LoVo (cell line): Measurements from ENCODE around the gene MAST3.

ENCODE experiments used
- DNase-seq: peaks from one replicate; pipeline ENCODE4 v3.0.0-alpha.2; 2016; ENCODE audit warnings: low spot score

The MAST3 gene

DNA sequence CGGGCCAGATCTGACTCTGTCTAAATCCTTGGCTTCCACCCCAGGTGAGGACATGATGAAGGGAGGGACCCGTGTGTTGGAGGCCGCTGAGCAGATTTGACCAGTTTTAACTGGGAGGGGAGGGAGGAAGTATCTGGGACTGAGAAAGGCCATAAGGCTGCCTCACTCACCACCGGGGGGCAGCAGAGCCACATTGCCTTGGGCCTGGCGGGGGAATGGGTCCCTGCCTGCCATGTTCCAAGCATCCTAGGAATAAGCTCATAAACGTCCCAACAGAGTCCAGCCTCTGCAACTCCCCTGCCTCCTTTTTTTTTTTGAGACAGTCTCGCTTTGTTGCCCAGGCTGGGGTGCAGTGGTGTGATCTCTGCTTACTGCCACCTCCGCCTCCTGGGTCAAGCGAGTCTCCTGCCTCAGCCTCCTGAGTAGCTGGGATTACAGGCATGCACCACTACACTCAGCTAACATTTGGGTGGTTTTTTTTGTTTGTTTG lies 15.5 kb downstream of the MAST3 start:
- DNase-seq: peak; percentile 62

DNA sequence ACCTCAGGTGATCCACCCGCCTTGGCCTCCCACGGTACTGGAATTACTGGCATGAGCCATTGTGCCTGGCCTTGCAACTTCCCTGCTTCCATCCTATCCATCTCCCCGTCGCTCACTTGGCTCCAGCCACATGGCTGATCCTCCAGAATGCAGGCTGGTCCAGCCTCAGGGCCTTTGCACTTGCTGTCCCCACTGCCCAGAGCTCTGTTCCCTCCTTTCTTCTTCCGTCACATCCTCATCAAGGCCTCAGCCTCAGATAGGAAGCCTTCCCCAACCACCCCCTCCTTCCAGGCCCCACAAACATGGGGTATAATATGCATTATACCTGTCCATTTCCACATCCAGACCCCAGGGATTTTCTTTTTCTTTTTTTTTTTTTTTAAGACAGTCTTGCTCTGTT lies 16.2 kb downstream of the MAST3 start:
- DNase-seq: no peak

DNA sequence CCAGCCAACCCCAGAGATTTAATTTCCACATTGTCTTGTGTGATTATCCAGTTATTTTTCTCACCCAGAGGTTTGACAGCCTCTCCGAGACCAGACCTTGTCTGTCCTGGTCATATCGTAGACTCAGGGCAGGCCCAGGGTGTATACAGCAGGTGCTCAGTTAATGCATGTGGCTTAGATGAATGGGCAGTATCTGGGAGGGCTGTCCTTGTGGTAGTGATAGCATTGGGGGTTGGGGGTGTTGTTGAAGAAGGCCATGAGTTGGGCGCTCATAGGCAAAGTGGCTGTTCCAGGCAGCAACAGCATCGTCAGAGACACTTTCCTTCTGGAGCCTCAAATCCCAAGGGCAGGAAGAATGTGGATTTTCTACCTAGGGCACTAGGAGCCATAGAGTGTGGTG lies 16.9 kb downstream of the MAST3 start:
- DNase-seq: no peak

DNA sequence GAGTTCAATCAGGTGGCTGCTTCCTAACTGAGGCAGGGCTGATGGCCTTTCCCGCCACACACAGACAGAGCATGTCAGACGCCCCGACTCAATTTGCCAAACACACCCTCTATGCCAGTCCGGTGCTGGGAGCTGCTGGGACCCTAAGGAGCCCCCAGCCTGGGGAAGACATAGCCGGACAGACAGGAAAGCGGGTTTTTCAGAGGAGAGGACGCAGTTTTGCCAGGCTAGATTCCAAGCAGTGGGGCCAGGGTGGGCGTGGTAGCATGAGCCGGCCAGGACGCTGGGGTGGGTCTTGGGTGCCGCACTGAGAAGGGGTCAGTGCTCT lies 19.8 kb downstream of the MAST3 start:
- no peak for DNase-seq

DNA sequence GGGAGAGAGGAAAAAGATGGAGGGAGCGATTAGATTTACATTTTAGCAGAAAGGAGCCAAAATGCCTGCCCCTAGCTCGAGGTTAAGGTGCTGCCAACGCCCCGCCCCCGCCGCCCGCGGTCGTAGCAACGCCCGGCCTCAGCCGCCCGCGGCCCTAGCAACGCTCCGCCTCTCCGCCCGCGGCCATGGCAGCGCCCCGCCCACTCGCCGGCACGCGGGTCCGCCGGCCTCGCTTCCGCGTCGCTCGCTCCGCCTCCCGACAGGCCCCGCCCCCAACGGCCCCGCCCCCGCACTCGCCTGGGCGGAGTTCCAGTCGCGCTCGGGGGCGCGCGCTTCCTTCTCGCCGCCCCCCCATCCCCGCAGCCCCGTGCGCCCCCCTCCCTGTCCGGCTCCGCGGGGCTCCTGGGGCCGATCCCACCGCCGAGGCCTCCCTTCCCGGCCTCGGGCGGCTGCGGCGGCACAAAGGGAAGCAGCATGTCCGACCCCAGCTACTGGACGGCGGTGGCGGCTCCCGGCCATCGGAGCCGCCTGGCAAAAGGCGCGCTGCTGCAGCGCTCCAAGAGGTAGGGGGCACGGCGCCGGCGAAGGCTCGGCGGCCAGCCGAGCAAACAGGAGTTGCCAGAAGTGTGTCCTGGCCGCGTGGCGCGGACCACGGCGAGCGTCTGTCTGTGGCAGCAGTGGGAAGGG lies 20.3 kb downstream of the MAST3 start:
- peak; percentile 93 for DNase-seq

DNA sequence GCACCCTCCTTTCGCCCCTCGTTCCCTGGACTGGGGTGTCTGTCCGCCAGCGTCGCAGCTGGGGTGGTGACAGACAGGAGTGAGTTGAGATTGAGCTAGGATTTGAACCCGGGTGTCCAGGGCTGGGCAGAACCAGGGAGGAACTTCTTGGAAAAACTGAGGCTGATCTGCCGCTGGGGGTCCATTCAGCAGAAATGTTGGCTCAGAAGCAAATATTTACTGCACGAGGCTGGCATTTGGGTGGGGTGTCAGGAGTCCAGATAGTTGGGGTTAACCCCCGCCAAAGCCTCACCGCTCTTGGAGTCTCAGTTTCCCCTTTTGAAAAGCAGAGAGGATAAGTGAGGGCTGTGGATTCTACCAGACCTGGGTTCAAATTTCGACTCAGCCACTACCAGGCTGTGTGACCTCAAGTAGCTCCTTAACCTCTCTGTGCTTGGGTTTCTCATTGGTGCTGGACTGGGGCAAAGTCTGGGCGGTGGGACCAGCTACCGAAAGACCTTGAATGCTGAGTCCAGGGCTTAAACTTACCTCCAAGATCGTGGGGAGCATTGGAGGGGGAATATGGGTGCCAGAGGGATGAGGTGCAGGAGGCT lies 20.9 kb downstream of the MAST3 start:
- no peak for DNase-seq

DNA sequence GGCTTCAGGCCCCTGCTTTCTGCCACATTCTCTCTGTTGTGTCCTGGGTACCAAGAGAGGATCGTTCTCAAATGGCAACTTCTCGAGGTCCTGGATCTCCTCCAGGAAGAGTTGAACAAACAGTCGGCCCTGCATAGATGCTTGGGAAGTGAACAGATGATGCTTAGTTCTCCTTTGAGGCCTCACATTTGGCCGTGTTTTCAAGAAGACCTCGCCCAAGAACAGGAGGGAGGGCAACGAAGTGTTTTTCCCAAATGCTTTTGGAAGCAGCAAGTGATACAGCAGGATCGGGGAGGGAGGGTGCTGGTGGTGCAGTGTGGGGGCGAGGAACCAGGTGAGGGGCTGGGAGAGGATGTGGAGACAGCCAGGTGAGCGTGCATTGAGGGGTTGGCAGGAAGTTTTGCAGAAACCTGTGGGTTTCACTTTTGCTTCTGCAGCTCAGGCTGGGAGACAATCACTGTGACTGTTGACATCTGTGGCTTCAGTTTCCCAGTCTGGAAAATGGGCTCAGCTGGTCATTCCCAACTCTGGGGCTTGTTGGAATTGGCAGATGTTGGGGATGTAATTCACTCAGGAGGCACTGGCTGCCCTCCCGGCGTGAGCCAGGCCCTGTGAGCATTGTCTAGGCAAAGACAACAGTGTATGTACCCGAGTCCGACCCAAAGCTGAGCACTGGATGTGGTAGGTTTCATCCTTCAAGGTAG lies 21.6 kb downstream of the MAST3 start:
- DNase-seq: no peak

DNA sequence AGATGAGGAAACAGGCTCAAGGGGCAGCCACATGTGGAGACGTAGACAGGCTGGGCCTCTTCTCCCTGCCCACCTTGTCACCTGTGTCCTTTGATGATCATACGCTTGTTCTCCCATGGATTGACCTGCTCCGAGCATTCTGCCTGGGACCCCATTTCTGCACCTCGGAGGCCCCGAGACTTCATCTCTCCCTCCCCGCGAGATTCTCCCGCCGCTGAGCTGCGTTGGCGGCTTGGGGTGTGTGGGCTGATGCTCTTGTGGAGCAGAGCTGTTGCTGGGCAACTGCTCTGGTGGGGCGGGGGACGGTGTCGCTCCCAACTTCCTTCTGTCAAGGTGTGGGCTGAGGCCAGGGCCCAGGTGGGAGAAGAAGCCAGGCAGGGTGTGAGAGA lies 22.1 kb downstream of the MAST3 start:
- no peak for DNase-seq

DNA sequence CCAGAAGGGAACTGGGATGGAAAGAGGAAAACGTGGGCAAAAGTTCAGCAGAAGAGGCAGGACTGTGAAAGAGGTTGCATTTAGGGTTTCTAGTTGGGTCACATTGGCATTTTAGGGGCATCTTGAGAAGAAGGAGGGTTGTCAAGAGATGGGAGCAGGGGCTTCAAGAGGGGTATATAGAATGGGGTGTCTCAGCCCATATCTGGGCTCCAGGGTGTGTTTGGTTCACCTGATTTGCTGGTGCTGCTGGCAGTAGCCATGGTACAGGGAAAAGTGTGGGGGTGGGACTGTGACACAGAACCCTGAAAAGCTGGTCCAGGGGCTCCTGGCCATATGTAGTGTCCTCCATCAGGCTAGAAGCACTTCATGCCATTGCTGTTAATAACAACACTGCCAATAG lies 22.5 kb downstream of the MAST3 start:
- DNase-seq: no peak

DNA sequence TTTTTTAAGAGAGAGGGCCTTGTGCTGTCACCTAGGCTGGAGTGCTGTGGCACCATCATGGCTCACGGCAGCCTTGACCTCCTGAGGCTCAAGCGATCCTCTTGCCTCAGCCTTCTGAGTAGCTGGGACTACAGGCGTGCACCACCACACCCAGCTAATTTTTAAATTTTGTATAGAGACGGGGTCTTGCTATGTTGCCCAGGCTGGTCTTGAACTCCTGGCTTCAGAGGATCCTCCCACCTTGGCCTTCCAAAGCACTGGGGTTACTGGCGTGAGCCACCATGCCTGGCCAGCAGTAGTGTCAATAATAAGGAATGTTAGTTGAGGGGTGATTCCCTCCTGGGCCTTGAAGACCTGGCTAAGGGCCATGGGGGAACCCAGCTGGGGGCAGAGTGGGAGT lies 23.6 kb downstream of the MAST3 start:
- no peak for DNase-seq

DNA sequence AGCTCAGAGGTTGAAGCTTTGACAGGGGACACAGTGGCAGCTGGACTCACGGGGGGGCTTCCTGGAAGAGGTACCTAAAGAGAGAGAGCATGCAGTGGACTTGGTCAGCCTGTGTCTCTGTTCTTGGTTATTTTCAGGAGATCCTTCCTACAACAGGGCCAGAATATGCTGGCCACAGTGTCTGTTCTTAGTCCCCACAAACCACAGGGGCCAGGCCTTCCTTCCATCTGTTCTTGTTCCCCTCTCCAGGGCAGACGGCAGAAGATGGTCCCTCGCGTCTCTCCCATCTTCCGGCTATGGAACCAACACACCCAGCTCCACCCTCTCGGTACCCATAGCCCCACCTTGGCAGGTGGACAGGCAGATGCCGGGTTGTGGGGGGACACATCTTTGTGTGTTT lies 24.8 kb downstream of the MAST3 start:
- no peak for DNase-seq

DNA sequence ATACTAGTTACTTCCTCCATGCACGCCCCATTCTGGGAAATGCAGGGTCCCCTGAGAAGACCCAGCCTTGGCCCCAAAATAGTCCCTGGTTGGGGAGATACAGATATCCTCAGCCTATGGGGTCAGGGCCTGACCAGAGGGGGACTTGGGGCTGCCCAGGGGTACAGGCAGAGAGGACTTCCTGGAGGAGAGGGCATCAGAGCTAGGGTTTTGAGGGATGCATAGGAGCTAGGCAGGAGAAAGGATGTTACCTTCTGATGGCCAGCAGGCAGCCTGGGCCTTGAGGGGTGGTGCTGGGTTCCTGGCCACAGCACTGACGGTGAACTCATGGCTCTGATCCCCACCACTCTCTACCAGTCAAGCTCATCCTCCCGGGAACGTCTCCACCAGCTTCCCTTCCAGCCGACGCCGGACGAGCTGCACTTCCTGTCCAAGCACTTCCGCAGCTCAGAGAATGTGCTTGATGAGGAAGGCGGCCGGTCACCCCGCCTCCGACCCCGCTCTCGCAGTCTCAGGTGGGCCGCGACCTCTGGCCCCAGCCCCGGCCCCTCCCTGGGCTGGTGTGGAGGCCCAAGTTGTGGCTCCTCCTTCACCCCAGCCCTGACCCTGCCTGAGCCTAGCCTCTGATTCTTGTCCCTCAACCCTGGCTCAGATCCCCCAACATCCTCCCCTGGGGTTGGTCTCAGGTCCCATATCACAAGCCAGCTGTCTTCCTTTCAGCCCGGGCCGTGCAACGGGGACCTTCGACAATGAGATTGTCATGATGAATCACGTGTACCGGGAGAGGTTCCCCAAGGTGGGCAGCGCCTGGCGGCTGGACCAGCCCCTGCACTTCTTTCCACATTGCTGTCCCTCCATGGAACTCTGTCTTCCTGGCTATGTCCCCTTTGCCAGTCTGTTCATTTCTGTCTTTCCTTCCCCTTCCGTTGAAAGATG lies 25.6 kb downstream of the MAST3 start:
- no peak for DNase-seq

DNA sequence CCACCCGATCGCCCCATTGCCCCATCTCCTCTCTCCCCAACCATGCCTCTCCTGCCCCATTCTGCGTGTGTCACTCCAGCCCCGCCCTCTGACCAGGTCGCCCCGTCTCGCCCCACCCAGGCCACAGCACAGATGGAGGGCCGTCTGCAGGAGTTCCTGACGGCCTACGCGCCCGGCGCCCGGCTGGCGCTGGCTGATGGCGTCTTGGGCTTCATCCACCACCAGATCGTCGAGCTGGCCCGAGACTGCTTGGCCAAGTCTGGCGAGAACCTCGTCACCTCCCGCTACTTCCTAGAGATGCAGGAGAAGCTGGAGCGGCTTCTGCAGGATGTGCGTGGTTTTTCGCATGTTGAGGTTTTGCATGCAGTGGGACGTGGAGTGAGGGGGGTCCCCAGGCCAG lies 26.2 kb downstream of the MAST3 start:
- no peak for DNase-seq

DNA sequence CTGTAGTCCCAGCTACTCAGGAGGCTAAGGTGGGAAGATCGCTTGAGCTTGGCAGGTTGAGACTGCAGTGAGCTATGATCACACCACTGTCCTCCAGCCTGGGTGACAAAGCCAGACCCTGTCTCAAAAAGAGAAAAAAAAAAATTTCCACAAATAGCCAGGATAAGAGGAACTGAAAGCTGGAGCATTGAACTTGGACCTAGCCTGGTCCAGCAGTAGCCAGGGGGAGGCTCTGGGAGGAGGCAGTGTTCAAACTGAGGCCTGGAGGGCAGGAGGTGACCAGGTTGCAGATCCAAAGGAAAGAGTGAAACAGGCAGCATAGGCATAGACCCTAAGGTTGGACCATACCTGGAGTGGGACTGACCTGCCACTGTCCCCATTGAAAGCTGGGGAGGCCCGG lies 28.5 kb downstream of the MAST3 start:
- no peak for DNase-seq

DNA sequence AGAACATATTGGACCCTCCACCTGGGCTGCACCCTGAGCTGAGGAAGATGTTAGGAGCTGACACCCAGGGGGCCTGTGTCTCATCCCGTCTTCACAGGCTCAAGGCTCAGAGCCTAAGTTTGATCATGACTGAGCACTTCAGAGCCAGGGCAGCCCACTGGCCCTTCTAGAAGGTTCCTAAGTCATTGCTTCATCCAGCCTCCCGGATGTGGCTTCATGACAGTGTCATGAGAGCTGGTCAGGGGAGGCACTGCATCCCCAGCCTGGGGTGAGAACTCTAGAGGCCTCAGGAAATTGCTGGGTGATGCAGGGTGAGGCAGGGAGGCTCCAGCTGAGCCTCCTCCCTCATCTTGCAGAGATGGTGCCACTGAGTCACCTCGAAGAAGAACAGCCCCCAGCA lies 30.5 kb downstream of the MAST3 start:
- DNase-seq: no peak

DNA sequence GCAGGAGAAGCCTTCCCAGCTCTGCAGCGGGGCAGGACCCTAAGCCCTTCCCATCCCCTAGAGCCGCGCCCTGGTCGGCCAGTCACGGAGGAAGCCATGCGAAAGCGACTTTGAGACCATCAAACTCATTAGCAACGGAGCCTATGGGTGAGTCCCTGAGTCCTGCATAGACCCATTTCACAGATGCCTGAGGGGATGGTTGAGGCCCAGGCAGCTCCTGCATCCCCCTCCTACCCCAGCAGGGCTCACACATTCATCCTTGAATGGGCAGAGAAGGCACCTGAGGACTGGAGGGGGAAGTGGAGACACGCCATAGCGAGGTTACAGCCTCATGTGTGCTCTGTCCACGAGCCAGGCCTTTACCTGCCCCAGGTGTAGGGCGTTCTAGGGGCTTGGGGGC lies 31.2 kb downstream of the MAST3 start:
- no peak for DNase-seq

DNA sequence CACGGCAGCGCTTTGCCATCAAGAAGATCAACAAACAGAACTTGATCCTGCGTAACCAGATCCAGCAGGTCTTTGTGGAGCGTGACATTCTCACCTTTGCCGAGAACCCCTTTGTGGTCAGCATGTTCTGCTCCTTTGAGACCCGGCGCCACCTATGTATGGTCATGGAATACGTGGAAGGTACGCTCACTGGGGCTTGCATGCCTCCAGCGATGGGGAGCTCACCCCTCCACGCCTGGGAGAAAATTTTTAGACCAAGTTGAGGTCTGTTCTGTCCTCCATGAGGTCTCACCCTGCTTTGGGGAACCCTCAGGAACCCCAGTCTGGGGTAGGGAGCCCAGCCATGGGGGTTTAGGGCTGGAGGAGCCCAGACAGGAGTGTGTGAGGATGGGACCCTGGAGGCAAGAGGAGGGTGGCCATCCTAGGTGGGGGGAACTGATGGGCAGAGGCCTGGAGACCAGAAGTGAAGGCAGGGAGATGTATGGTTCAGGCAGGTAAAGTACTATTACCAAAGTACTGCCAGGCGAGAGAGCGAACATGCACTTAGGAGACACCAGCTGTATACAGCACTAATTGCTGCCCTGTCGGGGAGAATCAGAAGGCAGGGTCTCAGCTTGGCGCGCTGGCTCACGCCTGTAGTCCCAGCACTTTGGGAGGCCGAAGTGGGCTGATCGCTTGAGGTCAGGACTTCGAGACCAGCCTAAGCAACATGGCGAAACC lies 33.1 kb downstream of the MAST3 start:
- DNase-seq: no peak

DNA sequence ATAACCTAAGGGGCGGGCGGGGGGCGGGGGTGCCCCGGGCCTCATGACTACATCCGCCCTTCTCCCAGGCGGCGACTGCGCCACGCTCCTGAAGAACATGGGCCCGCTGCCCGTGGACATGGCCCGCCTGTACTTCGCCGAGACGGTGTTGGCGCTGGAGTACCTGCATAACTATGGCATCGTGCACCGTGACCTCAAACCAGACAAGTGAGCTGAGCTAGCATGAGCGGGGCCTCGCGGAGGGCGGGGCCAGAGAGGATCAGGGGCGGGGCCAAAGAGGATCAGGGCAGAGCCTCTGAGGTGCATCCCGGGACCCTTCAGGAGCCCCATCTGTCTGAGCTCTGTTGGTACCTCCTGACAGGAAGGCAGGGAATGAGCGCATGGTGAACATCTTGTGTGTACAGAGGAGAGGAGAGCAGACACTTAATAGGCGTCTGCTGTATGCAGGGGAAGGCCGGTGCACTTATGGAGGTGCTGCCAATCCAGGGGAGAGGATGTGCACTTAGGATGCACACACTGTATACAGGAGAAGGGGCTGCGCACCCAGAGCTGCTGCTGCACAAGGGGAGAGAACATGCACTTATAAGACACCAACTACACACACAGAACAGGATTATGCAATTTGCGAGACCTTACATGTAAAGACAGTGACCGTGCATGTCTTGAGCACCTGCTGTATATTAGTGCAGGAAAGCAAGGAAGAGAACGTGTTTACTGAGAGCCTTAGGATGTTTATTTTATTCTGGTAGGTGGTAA lies 34.4 kb downstream of the MAST3 start:
- no peak for DNase-seq

DNA sequence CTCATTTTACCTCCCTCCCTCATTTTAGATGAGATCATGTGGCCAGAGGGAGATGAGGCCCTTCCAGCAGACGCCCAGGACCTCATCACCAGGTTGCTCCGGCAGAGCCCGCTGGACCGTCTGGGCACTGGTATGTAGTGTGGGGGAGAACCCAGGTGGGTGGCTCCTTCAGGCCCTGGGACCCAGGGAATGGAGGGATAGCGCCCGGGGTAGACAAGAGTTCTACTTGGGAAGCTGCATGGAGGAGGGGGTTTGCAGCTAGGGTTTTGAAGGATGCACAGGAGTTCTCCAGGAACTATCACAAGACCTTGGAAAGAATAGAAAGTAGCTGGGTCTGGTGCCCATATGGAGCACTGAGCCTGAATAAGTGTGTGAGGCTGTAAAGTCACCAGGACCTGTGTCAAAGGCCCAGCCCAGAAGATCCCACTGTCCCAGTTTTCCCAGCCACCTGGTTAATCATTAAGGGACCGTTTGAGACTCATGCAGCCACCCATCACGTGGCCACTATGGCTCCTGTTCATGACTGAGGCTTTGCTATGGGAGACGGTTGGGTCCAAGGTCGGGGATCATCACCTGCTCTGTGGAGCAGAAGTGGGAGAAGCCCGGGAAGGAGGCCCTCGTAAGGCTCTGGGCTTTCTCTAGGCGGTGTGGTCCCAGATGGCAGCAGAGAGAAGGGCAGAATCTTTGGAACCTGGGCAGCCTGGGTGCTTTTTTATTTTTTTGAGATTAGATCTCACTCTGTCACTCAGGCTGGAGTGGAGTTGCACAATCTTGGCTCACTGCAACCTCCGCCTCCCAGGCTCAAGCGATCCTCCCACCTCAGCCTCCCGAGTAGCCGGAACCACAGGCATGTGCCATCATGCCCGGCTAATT lies 38.4 kb downstream of the MAST3 start:
- peak; percentile 64 for DNase-seq

DNA sequence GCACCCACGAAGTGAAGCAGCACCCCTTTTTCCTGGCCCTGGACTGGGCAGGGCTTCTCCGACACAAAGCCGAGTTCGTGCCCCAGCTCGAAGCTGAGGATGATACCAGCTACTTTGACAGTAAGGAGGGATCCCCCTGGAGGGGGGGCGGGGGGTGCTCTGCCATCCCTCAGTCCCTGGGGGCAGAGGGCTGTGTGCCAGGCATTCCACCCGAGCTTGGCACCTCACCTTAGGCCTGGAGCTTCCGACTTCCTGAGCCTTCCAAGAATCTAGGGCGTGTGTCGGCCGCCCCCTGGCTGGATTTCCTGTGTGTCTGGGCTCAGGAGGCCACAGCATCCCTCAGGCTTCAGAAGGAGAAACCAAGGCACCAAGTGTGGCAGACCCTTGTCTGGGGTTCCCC lies 39.7 kb downstream of the MAST3 start:
- no peak for DNase-seq
